ENCODE results near the gene SIMC1. TPM values are rescaled to one million over a fixed set of nuclear protein-coding genes. Genes with fewer than 3 reads are reported as not detected.

The SIMC1 gene
- total and polyA plus RNA-seq, 2 of the 4 experiments (the other 2 are of a cell fraction), result 8.2 to 11.7 TPM

GRCh38 chr5:176389135-176390123 is 151.2 kb downstream of the SIMC1 start:
- Histone ChIP-seq H2AK9ac (replicated peaks; ENCODE audit: low read depth, low read length, poor library complexity) (peak overlapping the region; percentile 100), H2AFZ (replicated peaks; ENCODE audit: low read length, poor library complexity) (peak overlapping the region; percentile 96), H3K9ac (ENCODE audit: low read depth, low read length) (peak overlapping the region; percentile 86), H3K56ac (ENCODE audit: extremely low read depth, insufficient read depth, low read length) (peak overlapping the region; percentile 75; the same call in 1 of the 2 replicates), H3K4me3 (ENCODE audit: insufficient read depth, low read depth, low read length) (peak overlapping the region; percentile 73), H3K36me3 (ENCODE audit: control insufficient read depth, insufficient read depth, low read length) (peaks cover 32% of the 10 kb centered on the region), H3K27ac (ENCODE audit: insufficient read depth, low read length) (peak overlapping the region; percentile 95), H3K4me1 (ENCODE audit: control insufficient read depth, insufficient read depth, low read length) (no peaks in the 10 kb centered on the region), H3K23ac (ENCODE audit: low read depth, low read length) (peak overlapping the region; percentile 33; the same call in 1 of the 2 replicates), H4K8ac (ENCODE audit: low read depth in 2 of 2, low read length in 2 of 2) (peak overlapping the region; percentile 83 to 97), H2BK15ac (ENCODE audit: low read depth, low read length) (no peak overlapping the region; the same call in 2 of the 3 replicates), H3K4me2 (ENCODE audit: low read depth, low read length) (peak overlapping the region; percentile 95), H3K9me3 (ENCODE audit: control insufficient read depth, insufficient read depth, low read length) (no peaks in the 10 kb centered on the region), H2AK5ac (ENCODE audit: low read depth, low read length) (peak overlapping the region; percentile 68), H2BK20ac (ENCODE audit: low read depth, low read length) (no peak overlapping the region), H4K20me1 (ENCODE audit: insufficient read depth, low read length) (peaks cover 3% of the 10 kb centered on the region; the same call in 1 of the 2 replicates), H3K9me1 (ENCODE audit: insufficient read depth, low read length) (no peaks in the 10 kb centered on the region; the same call in 1 of the 2 replicates), H2BK5ac (ENCODE audit: low read depth, low read length, poor library complexity, severe bottlenecking) (peak overlapping the region; percentile 72), H4K5ac (ENCODE audit: low read depth, low read length) (peak overlapping the region; percentile 95), H2BK120ac (ENCODE audit: low read depth, low read length) (peak overlapping the region; percentile 9; the same call in 1 of the 2 replicates), H3K27me3 (ENCODE audit: control insufficient read depth, insufficient read depth, low read length) (no peaks in the 10 kb centered on the region), H3K14ac (replicated peaks; ENCODE audit: low read depth, low read length) (peak overlapping the region; percentile 93), H4K91ac (ENCODE audit: insufficient read depth, low read depth, low read length) (peak overlapping the region; percentile 59), H3K4ac (ENCODE audit: low read depth, low read length) (peak overlapping the region; percentile 93), H3K79me1 (ENCODE audit: low read depth in 1 of 2, low read length in 2 of 2) (peaks cover 9 to 46% of the 10 kb centered on the region in 2 experiments; a peak in 3 of 4 replicates), H3K18ac (ENCODE audit: low read depth, low read length) (peak overlapping the region; percentile 10; the same call in 1 of the 2 replicates)
- POLR2A ChIA-PET (ENCODE audit: unreplicated experiment), result interaction anchor here (0.6 kb wide), 1 partner anchor 34 kb away, joined by 9 read pairs; no protein-coding TSS in a partner anchor
- TF ChIP-seq RAD21 (IDR thresholded peaks at IDR 0.05; ENCODE audit: low read length) (no peak), SMC3 (IDR thresholded peaks at IDR 0.05; ENCODE audit: low read depth, low read length) (no peak), FOS (IDR thresholded peaks at IDR 0.05; ENCODE audit: low read depth, low read length) (no peak)
- in situ Hi-C loops (cut with MboI; ENCODE audit: low sequenced_read_pairs), result no loop called here
- no peak for DNase-seq
- dilution Hi-C loops (cut with HindIII; ENCODE audit: low sequenced_read_pairs, unreplicated experiment), result no loop called here
- peak; percentile 40 for ATAC-seq (ENCODE audit: low read depth)
- intact Hi-C loops (cut with micrococcal nuclease), result no loop called here
- WGBS, 2 experiments (ENCODE audit: extremely low coverage in 2 of 2, insufficient read length in 1 of 2), result 0% methylated on average over 12 of the region's 41 CpGs; no CpG with 5 or more reads in 1 of the 2 experiments
- CTCF ChIA-PET, result no interaction called here
- BruUV-seq (replicated peaks), result TSS peak; percentile 99

All from IMR-90 (cell line).